Prostate gland (tissue), 2 donors: ENCODE data around the gene SPARC. TPM values are rescaled to one million over a fixed set of nuclear protein-coding genes. Genes with fewer than 3 reads are reported as not detected.

Source experiments
- DNase-seq: peaks from one replicate; pipeline ENCODE4 v3.0.0-alpha.2; 2019; ENCODE audit warnings: low spot score
- H3K27ac ChIP-seq, 2 donors: fragments of 200-600 bp; sonication (generic); 2 replicates each; pipeline ENCODE4 v1.5.1; 2017 to 2019
- H3K27me3 ChIP-seq: fragments of 200-600 bp; sonication (generic); replicated peaks from 2 replicates; pipeline ENCODE4 v1.5.1; 2019; ENCODE audit not compliant: insufficient read depth
- H3K36me3 ChIP-seq, 2 donors: fragments of 200-600 bp; sonication (generic); 1 replicate in 1 of 2; 2 replicates in 1 of 2; pipeline versions ENCODE4 v1.5.1 to v1.8.1; 2017 to 2019
- H3K4me1 ChIP-seq: fragments of 200-600 bp; sonication (generic); replicated peaks from 2 replicates; pipeline ENCODE4 v1.5.1; 2019
- H3K4me3 ChIP-seq, 2 donors: fragments of 200-600 bp; sonication (generic); 2 replicates each; pipeline ENCODE4 v1.5.1; 2017 to 2019
- H3K9me3 ChIP-seq: fragments of 200-600 bp; sonication (generic); 2 replicates; pipeline ENCODE4 v1.5.1; 2017
- CTCF ChIP-seq, 4 experiments: fragments of 200-600 bp in 2 of 4; fragments of 450-650 bp in 2 of 4; sonication (generic) in 2 of 4; IDR thresholded peaks; 1 replicate in 3 of 4; 2 replicates in 1 of 4; pipeline ENCODE4 v1.5.1; 2016 to 2019; ENCODE audit warnings: antibody characterized with exemption in 4 of 4, mild to moderate bottlenecking in 2 of 4, moderate library complexity in 2 of 4
- POLR2A ChIP-seq: fragments of 450-650 bp; IDR thresholded peaks from one replicate; pipeline ENCODE4 v1.6.1; 2016; ENCODE audit warnings: antibody characterized with exemption, mild to moderate bottlenecking
- POLR2AphosphoS5 ChIP-seq: sonication (generic); formaldehyde crosslinking; IDR thresholded peaks from one replicate; pipeline ENCODE4 v1.6.1; 2017; ENCODE audit warnings: antibody characterized with exemption
- WGBS: methylation state at CpG from one replicate; pipeline ENCODE4 v1.1.5; 2018; 5-methylcytosine and 5-hydroxymethylcytosine counted together
- intact Hi-C: fragments of 100-400 bp; cut with DNase I; formaldehyde crosslinking; loops from one replicate; pipeline ENCODE4 v1.14.2; 2022
- total RNA-seq, 2 donors: library from RNA; depleted of rRNA; stranded (reverse); fragments of >200 nt; gene quantifications; one replicate each; pipeline ENCODE4 v1.1.0, GENCODE V29; 2016

SPARC gene
- total RNA-seq, 2 donors from 2014 or later = 101 to 2,249 TPM

- no peak overlapping the region for H3K4me3 ChIP-seq
- H3K36me3 ChIP-seq = no peaks in the 10 kb centered on the region
- DNase-seq = no peak
- no peaks in the 10 kb centered on the region for H3K27me3 ChIP-seq
- H3K27ac ChIP-seq = no peak overlapping the region
- TF ChIP-seq CTCF (IDR thresholded peaks at IDR 0.05) = no peak
- no peak for TF ChIP-seq POLR2A
- TF ChIP-seq POLR2AphosphoS5 = no peak
- no peaks in the 10 kb centered on the region for H3K4me1 ChIP-seq
- intact Hi-C loops = no loop called here
- WGBS = 48% methylated on average over 12 of the region's 12 CpGs
- no peaks in the 10 kb centered on the region for H3K9me3 ChIP-seq
These were observed 64.2 kb downstream of the SPARC start for GRCh38 chr5:151622367-151623088.

- Histone ChIP-seq H3K9me3 (no peaks in the 10 kb centered on the region), H3K27me3 (no peaks in the 10 kb centered on the region), H3K4me3 (no peak overlapping the region), H3K4me1 (no peaks in the 10 kb centered on the region), H3K27ac (no peak overlapping the region), H3K36me3 (no peaks in the 10 kb centered on the region)
- no peak for DNase-seq
- TF ChIP-seq POLR2AphosphoS5 (no peak), POLR2A (no peak), CTCF (IDR thresholded peaks at IDR 0.05) (no peak)
- 45% methylated on average over 6 of the region's 6 CpGs for WGBS
- intact Hi-C loops = no loop called here
These were observed 66.3 kb downstream of the SPARC start for GRCh38 chr5:151620461-151620840.

GRCh38 chr5:151619812-151620460, 66.8 kb downstream of the SPARC start:
- Histone ChIP-seq H3K4me1 (no peaks in the 10 kb centered on the region), H3K9me3 (no peaks in the 10 kb centered on the region), H3K27ac (no peak overlapping the region), H3K27me3 (no peaks in the 10 kb centered on the region), H3K4me3 (no peak overlapping the region), H3K36me3 (no peaks in the 10 kb centered on the region)
- intact Hi-C loops = no loop called here
- 29% methylated on average over 6 of the region's 6 CpGs for WGBS
- peak; percentile 75 for DNase-seq
- TF ChIP-seq POLR2AphosphoS5 (peak; percentile 56), POLR2A (no peak), CTCF (IDR thresholded peaks at IDR 0.05) (peak in 1 of 4 experiments; percentile 19)

- no peak overlapping the region for H3K4me3 ChIP-seq
- DNase-seq = no peak
- H3K27ac ChIP-seq = no peak overlapping the region
- H3K36me3 ChIP-seq = no peaks in the 10 kb centered on the region
- 33% methylated on average over 2 of the region's 2 CpGs for WGBS
- H3K9me3 ChIP-seq = no peaks in the 10 kb centered on the region
- no peak for TF ChIP-seq POLR2AphosphoS5
- TF ChIP-seq POLR2A = no peak
- intact Hi-C loops = no loop called here
- no peaks in the 10 kb centered on the region for H3K4me1 ChIP-seq
- no peaks in the 10 kb centered on the region for H3K27me3 ChIP-seq
These were observed 67.8 kb downstream of the SPARC start for GRCh38 chr5:151618907-151619306.

GRCh38 chr5:151617841-151618710, 68.6 kb downstream of the SPARC start:
- TF ChIP-seq POLR2AphosphoS5 = no peak
- no peak for TF ChIP-seq CTCF (IDR thresholded peaks at IDR 0.05)
- no peak for TF ChIP-seq POLR2A
- H3K4me1 ChIP-seq = no peaks in the 10 kb centered on the region
- no peak overlapping the region for H3K27ac ChIP-seq
- no peaks in the 10 kb centered on the region for H3K36me3 ChIP-seq
- WGBS = 76% methylated on average over 3 of the region's 3 CpGs
- intact Hi-C loops = no loop called here
- no peak overlapping the region for H3K4me3 ChIP-seq
- no peaks in the 10 kb centered on the region for H3K9me3 ChIP-seq
- H3K27me3 ChIP-seq = no peaks in the 10 kb centered on the region
- no peak for DNase-seq
